HG03457 (cell line): Measurements from ENCODE around the gene RRP12.

ENCODE experiments used
- ATAC-seq: cut with Tn5 transposase; IDR thresholded peaks from one replicate; pipeline ENCODE4 v1.9.1; 2021; ENCODE audit warnings: moderate number of reproducible peaks; ENCODE audit not compliant: unreplicated experiment

Gene RRP12

DNA sequence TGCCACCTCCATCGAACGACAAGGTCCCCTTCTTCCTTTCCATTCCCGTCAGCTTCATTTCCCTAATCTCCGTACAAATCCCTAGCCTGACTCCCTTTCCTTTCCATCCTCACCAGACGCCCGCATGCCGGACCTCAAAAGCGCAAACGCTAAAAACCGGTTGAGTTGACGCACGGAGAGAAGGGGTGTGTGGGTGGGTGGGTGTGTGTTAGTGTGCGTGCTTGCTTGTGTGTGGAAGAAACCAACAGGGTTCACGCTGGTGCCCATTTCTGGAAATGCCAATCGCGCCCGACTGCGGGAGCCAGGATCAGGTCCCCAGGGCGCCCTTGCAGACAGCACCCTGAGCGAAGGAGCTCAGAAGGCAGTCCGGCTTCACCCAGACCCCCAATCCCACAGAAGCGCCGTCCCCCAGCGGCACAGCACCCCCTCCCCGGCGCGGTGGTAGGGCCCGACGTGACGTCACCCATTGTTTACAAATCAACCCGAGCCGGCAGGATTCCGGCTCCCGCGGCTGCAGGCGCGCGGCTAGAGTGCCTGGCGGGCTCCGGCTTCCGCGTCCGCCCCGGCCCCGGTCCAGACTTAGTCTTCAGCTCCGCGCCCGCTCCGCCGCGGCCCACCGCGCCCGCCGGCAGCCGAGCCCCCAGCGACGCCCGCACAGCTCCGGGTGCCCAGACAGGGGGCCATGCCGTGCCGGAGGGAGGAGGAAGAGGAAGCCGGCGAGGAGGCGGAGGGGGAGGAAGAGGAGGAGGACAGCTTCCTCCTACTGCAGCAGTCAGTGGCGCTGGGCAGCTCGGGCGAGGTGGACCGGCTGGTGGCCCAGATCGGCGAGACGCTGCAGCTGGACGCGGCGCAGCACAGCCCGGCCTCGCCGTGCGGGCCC, 82.1 kb downstream of the RRP12 start, which contains the start of gene FRAT1:
Gene FRAT1, plus strand, starts transcription at position 500 of the 880 bp plus-strand sequence. Its CDS starts 183 bp downstream, at position 683.
- peak; percentile 64 for ATAC-seq

GRCh38 chr10:97314671-97315070, 86.5 kb downstream of the RRP12 start:
- no peak for ATAC-seq

DNA sequence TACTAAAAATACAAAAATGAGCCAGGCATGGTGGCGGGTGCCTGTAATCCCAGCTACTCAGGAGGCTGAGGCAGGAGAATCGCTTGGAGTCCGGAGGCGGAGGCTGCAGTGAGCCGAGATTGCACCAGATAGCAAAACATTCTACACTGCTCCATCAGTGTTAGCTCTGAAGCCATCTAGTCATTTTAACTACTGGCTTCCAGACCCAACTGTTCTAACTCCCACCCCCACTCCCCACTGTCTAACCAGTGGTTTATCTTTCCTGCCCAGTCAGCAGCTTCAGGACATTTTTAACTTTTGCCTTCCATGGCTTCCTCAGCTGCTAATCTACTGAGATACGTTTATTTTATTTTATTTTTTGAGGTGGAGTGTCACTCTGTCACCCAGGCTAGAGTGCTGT, 88.2 kb downstream of the RRP12 start:
- no peak for ATAC-seq

DNA sequence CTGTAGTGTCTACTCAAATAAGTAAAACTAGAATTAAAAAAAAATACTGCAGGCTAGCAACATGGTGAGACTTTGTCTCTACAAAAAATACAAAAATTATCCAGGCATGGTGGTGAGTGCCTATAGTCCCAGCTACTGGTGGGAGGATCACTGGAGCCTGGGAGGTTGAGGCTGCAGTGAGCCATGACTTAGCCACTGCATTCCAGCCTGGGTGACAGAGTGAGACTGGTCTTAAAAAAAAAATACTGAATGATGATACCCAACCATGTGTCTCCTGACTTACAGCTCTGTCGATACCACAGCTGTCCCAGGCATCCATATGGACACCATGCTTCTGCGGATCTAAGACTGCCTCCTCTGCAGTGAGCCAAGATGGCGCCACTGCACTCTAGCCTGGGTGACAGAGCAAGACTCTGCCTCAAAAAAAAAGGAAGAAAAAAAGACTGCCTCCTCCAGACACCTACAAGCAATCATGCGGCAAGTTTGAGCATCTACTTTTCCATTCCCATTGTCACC, 90.0 kb downstream of the RRP12 start:
- ATAC-seq: no peak

DNA sequence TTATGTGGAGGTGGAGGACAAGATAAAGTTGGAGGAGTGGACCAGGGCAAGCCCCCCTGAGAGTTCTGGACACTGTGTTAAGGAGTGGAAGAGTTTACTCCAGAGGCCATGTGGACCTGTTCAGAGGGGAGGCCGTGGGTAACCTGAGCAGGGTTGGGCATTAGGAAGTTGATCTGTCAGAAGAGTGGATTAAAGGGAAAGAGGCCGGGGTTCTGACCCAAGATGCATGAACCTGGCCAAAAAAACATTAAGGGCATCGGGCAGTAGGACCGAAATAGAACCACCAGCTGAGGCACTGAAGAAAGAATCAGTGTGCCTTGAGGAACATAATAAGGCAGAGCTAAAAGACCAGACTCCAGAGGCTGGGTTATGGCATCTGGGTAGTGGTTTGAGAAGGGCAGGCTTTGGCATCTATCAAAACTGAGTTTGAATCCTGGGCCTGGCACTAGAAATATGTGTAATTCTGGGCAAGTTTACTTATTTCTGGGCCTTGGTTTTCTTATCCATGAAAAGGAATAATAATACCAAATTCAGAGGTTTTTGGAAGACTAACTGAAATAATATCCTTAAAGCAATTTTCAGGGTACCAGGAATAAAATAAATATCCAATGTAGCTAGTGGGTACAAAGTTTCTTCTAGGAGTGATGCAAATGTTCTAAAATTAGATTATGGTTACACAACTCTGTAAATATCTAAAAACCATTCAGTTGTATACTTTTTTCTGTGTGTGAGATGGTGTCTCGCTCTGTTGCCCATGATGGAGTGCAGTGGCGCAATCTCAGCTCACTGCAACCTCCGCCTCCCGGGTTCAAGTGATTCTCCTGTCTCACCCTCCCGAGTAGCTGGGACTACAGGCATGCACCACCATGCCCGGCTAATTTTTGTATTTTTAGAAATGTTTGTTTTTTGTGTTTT, 93.0 kb downstream of the RRP12 start:
- no peak for ATAC-seq

GRCh38 chr10:97307441-97307840, 93.7 kb downstream of the RRP12 start:
- ATAC-seq: no peak
